ENCODE measurements around the gene TGFBI.

The TGFBI gene

GRCh38 chr5:136073714-136074529, 45.1 kb downstream of the TGFBI start:
- Histone ChIP-seq H3K36me3 (no peaks in the 10 kb centered on the region), H3K27me3 (peaks cover 12% of the 10 kb centered on the region), H4K20me1 (no peaks in the 10 kb centered on the region), H3K4me2 (peak overlapping the region; percentile 39), H3K4me1 (peaks cover 14% of the 10 kb centered on the region), H3K27ac (no peak overlapping the region), H3K9ac (0 out of 2 replicates have a peak overlapping the region, but pooled peaks have one; percentile 35), H3K4me3 (no peak overlapping the region), H3K9me3 (peaks cover 3% of the 10 kb centered on the region; the same call in 1 of the 2 replicates)
- TF ChIP-seq Cebpa-rat (IDR thresholded peaks at IDR 0.05) = no peak

GRCh38 chr5:136075466-136075891, 46.7 kb downstream of the TGFBI start:
- H3K4me3 ChIP-seq = no peak overlapping the region
- H4K20me1 ChIP-seq = no peaks in the 10 kb centered on the region
- H3K27ac ChIP-seq = no peak overlapping the region
- no peaks in the 10 kb centered on the region for H3K9me3 ChIP-seq
- no peaks in the 10 kb centered on the region for H3K36me3 ChIP-seq
- no peak overlapping the region for H3K9ac ChIP-seq
- TF ChIP-seq Cebpa-rat (IDR thresholded peaks at IDR 0.05) = no peak
- H3K27me3 ChIP-seq = peaks cover 28% of the 10 kb centered on the region
- peaks cover 27% of the 10 kb centered on the region for H3K4me1 ChIP-seq
- H3K4me2 ChIP-seq = no peak overlapping the region

- H3K36me3 ChIP-seq = no peaks in the 10 kb centered on the region
- H3K4me2 ChIP-seq = no peak overlapping the region
- H3K9ac ChIP-seq = no peak overlapping the region
- no peaks in the 10 kb centered on the region for H3K9me3 ChIP-seq
- no peak overlapping the region for H3K27ac ChIP-seq
- H3K4me1 ChIP-seq = peaks cover 28% of the 10 kb centered on the region
- peaks cover 34% of the 10 kb centered on the region for H3K27me3 ChIP-seq
- H3K4me3 ChIP-seq = no peak overlapping the region
- no peaks in the 10 kb centered on the region for H4K20me1 ChIP-seq
- no peak for TF ChIP-seq Cebpa-rat (IDR thresholded peaks at IDR 0.05)
Measured at GRCh38 chr5:136076067-136076466, 47.3 kb downstream of the TGFBI start.

- H3K4me2 ChIP-seq = no peak overlapping the region
- H3K27me3 ChIP-seq = peaks cover 39% of the 10 kb centered on the region
- TF ChIP-seq Cebpa-rat (IDR thresholded peaks at IDR 0.05) = no peak
- peaks cover 28% of the 10 kb centered on the region for H3K4me1 ChIP-seq
- H3K9ac ChIP-seq = 0 out of 2 replicates have a peak overlapping the region, but pooled peaks have one; percentile 8
- H4K20me1 ChIP-seq = no peaks in the 10 kb centered on the region
- H3K9me3 ChIP-seq = no peaks in the 10 kb centered on the region
- H3K36me3 ChIP-seq = no peaks in the 10 kb centered on the region
- no peak overlapping the region for H3K4me3 ChIP-seq
- no peak overlapping the region for H3K27ac ChIP-seq
Measured at GRCh38 chr5:136076881-136077445, 48.2 kb downstream of the TGFBI start.

- no peak for TF ChIP-seq Cebpa-rat (IDR thresholded peaks at IDR 0.05)
- peaks cover 39% of the 10 kb centered on the region for H3K27me3 ChIP-seq
- H3K36me3 ChIP-seq = no peaks in the 10 kb centered on the region
- H3K4me1 ChIP-seq = peaks cover 15% of the 10 kb centered on the region
- H3K4me2 ChIP-seq = peak overlapping the region; percentile 62
- no peaks in the 10 kb centered on the region for H3K9me3 ChIP-seq
- H3K4me3 ChIP-seq = no peak overlapping the region
- H3K27ac ChIP-seq = no peak overlapping the region
- H4K20me1 ChIP-seq = no peaks in the 10 kb centered on the region
- H3K9ac ChIP-seq = no peak overlapping the region
Measured at GRCh38 chr5:136079195-136079985, 50.6 kb downstream of the TGFBI start.

- Histone ChIP-seq H3K36me3 (no peaks in the 10 kb centered on the region), H3K27me3 (peaks cover 39% of the 10 kb centered on the region), H3K9ac (no peak overlapping the region), H3K4me3 (peak overlapping the region; percentile 43; the same call in 1 of the 2 replicates), H4K20me1 (no peaks in the 10 kb centered on the region), H3K27ac (no peak overlapping the region), H3K4me1 (peaks cover 13% of the 10 kb centered on the region), H3K9me3 (no peaks in the 10 kb centered on the region), H3K4me2 (peak overlapping the region; percentile 62)
- no peak for TF ChIP-seq Cebpa-rat (IDR thresholded peaks at IDR 0.05)
Measured at GRCh38 chr5:136080113-136080482, 51.3 kb downstream of the TGFBI start.

- Histone ChIP-seq H3K4me1 (peaks cover 13% of the 10 kb centered on the region), H3K27ac (no peak overlapping the region), H3K4me2 (peak overlapping the region; percentile 62), H3K9me3 (no peaks in the 10 kb centered on the region), H3K9ac (no peak overlapping the region), H4K20me1 (no peaks in the 10 kb centered on the region), H3K4me3 (peak overlapping the region; percentile 43; the same call in 1 of the 2 replicates), H3K36me3 (no peaks in the 10 kb centered on the region), H3K27me3 (peaks cover 39% of the 10 kb centered on the region)
- TF ChIP-seq Cebpa-rat (IDR thresholded peaks at IDR 0.05) = no peak
Measured at GRCh38 chr5:136080483-136081216, 51.9 kb downstream of the TGFBI start.

- Histone ChIP-seq H3K9me3 (no peaks in the 10 kb centered on the region), H3K4me1 (peaks cover 13% of the 10 kb centered on the region), H3K27me3 (peaks cover 39% of the 10 kb centered on the region), H3K36me3 (no peaks in the 10 kb centered on the region), H3K4me3 (no peak overlapping the region), H3K9ac (no peak overlapping the region), H4K20me1 (no peaks in the 10 kb centered on the region), H3K27ac (no peak overlapping the region), H3K4me2 (no peak overlapping the region)
- no peak for TF ChIP-seq Cebpa-rat (IDR thresholded peaks at IDR 0.05)
Measured at GRCh38 chr5:136081217-136081591, 52.4 kb downstream of the TGFBI start.
